AG09309 (cell line): ENCODE data around the gene THBD.

ENCODE experiments used
- DNase-seq: peaks from one replicate; pipeline ENCODE4 v3.0.0-alpha.2; 2010; ENCODE audit warnings: low read depth
- H3K4me3 ChIP-seq: 2 replicates; pipeline ENCODE4 v1.5.1; 2011; ENCODE audit warnings: mild to moderate bottlenecking, low read depth, low read length, moderate library complexity; ENCODE audit not compliant: control insufficient read depth
- CTCF ChIP-seq: IDR thresholded peaks from 2 replicates; pipeline ENCODE4 v1.5.1; 2011; ENCODE audit warnings: mild to moderate bottlenecking, low read depth, low read length, inconsistent platforms; ENCODE audit not compliant: insufficient read depth, control insufficient read depth; ENCODE audit errors: missing control alignments

Gene THBD

GRCh38 chr20:23039136-23039875 lies 10.2 kb downstream of the THBD start:
- no peak for TF ChIP-seq CTCF
- no peak for DNase-seq
- no peak overlapping the region for H3K4me3 ChIP-seq

DNA sequence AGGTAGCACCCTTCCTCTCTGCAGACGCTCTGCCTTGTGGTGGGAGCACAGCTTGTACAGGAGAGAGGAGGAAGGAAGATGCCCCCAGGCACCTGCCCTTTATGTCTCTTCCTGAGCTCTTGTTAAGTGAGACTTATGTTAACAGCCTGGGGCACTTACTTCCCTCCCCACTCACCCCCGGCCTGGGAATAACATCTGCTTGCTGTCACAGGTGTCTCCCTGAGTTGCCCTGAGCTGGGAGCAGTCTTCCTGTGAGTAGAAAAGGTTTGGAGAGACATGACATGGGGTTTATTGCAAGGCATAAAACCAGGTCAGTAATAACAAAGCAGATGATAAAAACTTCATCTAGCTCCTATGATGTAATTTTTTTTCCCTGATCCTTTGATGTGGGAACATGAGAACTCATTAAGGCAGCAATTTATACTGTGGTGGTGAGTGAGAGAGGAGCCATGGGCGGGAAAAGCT lies 12.4 kb downstream of the THBD start:
- no peak for DNase-seq
- TF ChIP-seq CTCF: no peak
- no peak overlapping the region for H3K4me3 ChIP-seq

GRCh38 chr20:23036371-23036770 lies 13.1 kb downstream of the THBD start:
- no peak overlapping the region for H3K4me3 ChIP-seq
- no peak for TF ChIP-seq CTCF
- no peak for DNase-seq

DNA sequence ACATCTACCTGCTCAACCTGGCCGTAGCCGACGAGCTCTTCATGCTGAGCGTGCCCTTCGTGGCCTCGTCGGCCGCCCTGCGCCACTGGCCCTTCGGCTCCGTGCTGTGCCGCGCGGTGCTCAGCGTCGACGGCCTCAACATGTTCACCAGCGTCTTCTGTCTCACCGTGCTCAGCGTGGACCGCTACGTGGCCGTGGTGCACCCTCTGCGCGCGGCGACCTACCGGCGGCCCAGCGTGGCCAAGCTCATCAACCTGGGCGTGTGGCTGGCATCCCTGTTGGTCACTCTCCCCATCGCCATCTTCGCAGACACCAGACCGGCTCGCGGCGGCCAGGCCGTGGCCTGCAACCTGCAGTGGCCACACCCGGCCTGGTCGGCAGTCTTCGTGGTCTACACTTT lies 13.7 kb downstream of the THBD start:
- TF ChIP-seq CTCF: no peak
- no peak for DNase-seq
- H3K4me3 ChIP-seq: no peak overlapping the region

DNA sequence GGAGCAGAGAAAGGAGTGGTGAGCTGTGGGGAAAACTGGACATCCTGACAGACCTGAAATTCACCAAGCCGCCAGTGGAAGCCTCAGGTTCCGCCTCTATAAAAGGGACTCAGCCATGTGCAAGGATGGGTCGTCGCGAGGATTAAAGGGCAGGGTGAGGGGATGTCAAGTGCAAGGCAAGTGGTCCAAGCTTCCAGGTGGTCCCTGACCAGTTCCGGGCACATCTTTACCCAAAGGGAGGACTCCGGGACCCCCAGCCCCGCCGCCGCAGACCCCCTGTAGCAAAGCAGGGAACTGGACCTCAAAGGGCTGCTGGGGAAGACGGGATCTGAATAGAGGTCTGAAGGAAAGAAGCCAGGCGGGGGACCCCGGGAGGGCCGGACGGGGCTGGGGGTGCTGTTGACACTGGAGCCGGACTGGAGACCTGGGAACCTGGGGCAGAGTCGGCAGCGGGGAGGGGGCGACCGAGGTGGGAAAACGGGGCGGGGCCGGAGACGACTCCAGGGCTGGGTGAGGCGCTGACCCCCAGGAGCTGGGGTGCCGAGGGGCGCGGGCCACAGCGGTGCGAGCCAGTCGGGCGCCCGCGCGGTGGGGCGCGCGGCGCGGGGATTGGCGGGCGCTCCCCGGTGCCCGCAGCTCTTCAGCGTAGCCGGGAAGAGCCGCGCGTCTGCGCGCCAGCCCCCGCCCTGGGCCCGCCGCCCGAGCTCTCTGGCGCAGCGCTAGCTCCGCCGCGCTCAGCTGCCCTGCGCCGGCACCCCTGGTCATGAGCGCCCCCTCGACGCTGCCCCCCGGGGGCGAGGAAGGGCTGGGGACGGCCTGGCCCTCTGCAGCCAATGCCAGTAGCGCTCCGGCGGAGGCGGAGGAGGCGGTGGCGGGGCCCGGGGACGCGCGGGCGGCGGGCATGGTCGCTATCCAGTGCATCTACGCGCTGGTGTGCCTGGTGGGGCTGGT lies 14.5 kb downstream of the THBD start, which contains the start of gene SSTR4:
SSTR4 (plus strand) TSS at position 592 of the 951 bp plus-strand sequence; CDS start at position 764, 172 bp downstream.
- H3K4me3 ChIP-seq: no peak within 1 kb of the TSS
- DNase-seq: no peak

More for the DNA sequence above, 14.5 kb downstream of the THBD start, which contains the start of gene SSTR4:
- no peak for TF ChIP-seq CTCF
